Measurements from ENCODE around the gene NEK3. TPM values are rescaled to one million over a fixed set of nuclear protein-coding genes. Genes with fewer than 3 reads are reported as not detected.

Gene NEK3
- total RNA-seq, 1 donor from 2014 or later: 23.6 TPM

GRCh38 chr13:52160506-52160905 is 1.1 kb upstream of the NEK3 start:
- peaks cover 40% of the 10 kb centered on the region for H3K4me1 Mint-ChIP-seq (ENCODE audit: unreplicated experiment)
- no peaks in the 10 kb centered on the region for H3K27me3 Mint-ChIP-seq (ENCODE audit: unreplicated experiment)
- no peaks in the 10 kb centered on the region for H3K9me3 Mint-ChIP-seq (ENCODE audit: unreplicated experiment)
- no peak for TF ChIP-seq CTCF (IDR thresholded peaks at IDR 0.05)
- H3K4me3 Mint-ChIP-seq (ENCODE audit: unreplicated experiment): no peak overlapping the region
- H3K27ac Mint-ChIP-seq (ENCODE audit: unreplicated experiment): no peak overlapping the region
- no peaks in the 10 kb centered on the region for H3K36me3 Mint-ChIP-seq (ENCODE audit: unreplicated experiment)
- no peak for DNase-seq (ENCODE audit: extremely low spot score, unreplicated experiment)

- Mint-ChIP-seq H3K36me3 (ENCODE audit: unreplicated experiment) (no peaks in the 10 kb centered on the region), H3K4me3 (ENCODE audit: unreplicated experiment) (peak overlapping the region; percentile 87), H3K4me1 (ENCODE audit: unreplicated experiment) (peaks cover 40% of the 10 kb centered on the region), H3K27me3 (ENCODE audit: unreplicated experiment) (no peaks in the 10 kb centered on the region), H3K9me3 (ENCODE audit: unreplicated experiment) (no peaks in the 10 kb centered on the region), H3K27ac (ENCODE audit: unreplicated experiment) (peak overlapping the region; percentile 97)
- no peak for TF ChIP-seq CTCF (IDR thresholded peaks at IDR 0.05)
- DNase-seq (ENCODE audit: extremely low spot score, unreplicated experiment): no peak
Measured at GRCh38 chr13:52160053-52160452, 656 bp upstream of the NEK3 start.

GRCh38 chr13:52158629-52159158 is 703 bp downstream of the NEK3 start:
- H3K27me3 Mint-ChIP-seq (ENCODE audit: unreplicated experiment): no peaks in the 10 kb centered on the region
- H3K27ac Mint-ChIP-seq (ENCODE audit: unreplicated experiment): peak overlapping the region; percentile 97
- peak overlapping the region; percentile 87 for H3K4me3 Mint-ChIP-seq (ENCODE audit: unreplicated experiment)
- no peaks in the 10 kb centered on the region for H3K9me3 Mint-ChIP-seq (ENCODE audit: unreplicated experiment)
- no peak for TF ChIP-seq CTCF (IDR thresholded peaks at IDR 0.05)
- peaks cover 40% of the 10 kb centered on the region for H3K4me1 Mint-ChIP-seq (ENCODE audit: unreplicated experiment)
- DNase-seq (ENCODE audit: extremely low spot score, unreplicated experiment): no peak
- no peaks in the 10 kb centered on the region for H3K36me3 Mint-ChIP-seq (ENCODE audit: unreplicated experiment)

GRCh38 chr13:52156724-52157261 is 2.6 kb downstream of the NEK3 start:
- Mint-ChIP-seq H3K27me3 (ENCODE audit: unreplicated experiment) (no peaks in the 10 kb centered on the region), H3K4me1 (ENCODE audit: unreplicated experiment) (peaks cover 26% of the 10 kb centered on the region), H3K4me3 (ENCODE audit: unreplicated experiment) (no peak overlapping the region), H3K27ac (ENCODE audit: unreplicated experiment) (no peak overlapping the region), H3K9me3 (ENCODE audit: unreplicated experiment) (no peaks in the 10 kb centered on the region), H3K36me3 (ENCODE audit: unreplicated experiment) (peaks cover 7% of the 10 kb centered on the region)
- no peak for TF ChIP-seq CTCF (IDR thresholded peaks at IDR 0.05)
- DNase-seq (ENCODE audit: extremely low spot score, unreplicated experiment): no peak

GRCh38 chr13:52155177-52155576 is 4.2 kb downstream of the NEK3 start:
- H3K4me1 Mint-ChIP-seq (ENCODE audit: unreplicated experiment): peaks cover 26% of the 10 kb centered on the region
- H3K27me3 Mint-ChIP-seq (ENCODE audit: unreplicated experiment): no peaks in the 10 kb centered on the region
- DNase-seq (ENCODE audit: extremely low spot score, unreplicated experiment): no peak
- TF ChIP-seq CTCF (IDR thresholded peaks at IDR 0.05): no peak
- H3K27ac Mint-ChIP-seq (ENCODE audit: unreplicated experiment): no peak overlapping the region
- no peaks in the 10 kb centered on the region for H3K9me3 Mint-ChIP-seq (ENCODE audit: unreplicated experiment)
- no peak overlapping the region for H3K4me3 Mint-ChIP-seq (ENCODE audit: unreplicated experiment)
- peaks cover 19% of the 10 kb centered on the region for H3K36me3 Mint-ChIP-seq (ENCODE audit: unreplicated experiment)
